Duodenal mucosa (tissue), 2 donors: ENCODE measurements around the gene CMTM7.

ENCODE experiments used
- H3K27ac ChIP-seq: one replicate; pipeline ENCODE4 v1.7.0; 2013; ENCODE audit warnings: low read depth, low read length
- H3K27me3 ChIP-seq, 2 donors: one replicate each; pipeline ENCODE4 v1.7.0; 2013; ENCODE audit warnings: low read length in 2 of 2, control low read depth in 1 of 2; ENCODE audit not compliant: insufficient read depth in 2 of 2, control insufficient read depth in 1 of 2
- H3K36me3 ChIP-seq, 2 donors: one replicate each; pipeline ENCODE4 v1.7.0; 2013; ENCODE audit warnings: low read length in 2 of 2, control low read depth in 1 of 2; ENCODE audit not compliant: insufficient read depth in 2 of 2, control insufficient read depth in 1 of 2
- H3K4me1 ChIP-seq, 2 donors: one replicate each; pipeline ENCODE4 v1.7.0; 2013; ENCODE audit warnings: low read length in 2 of 2, control low read depth in 1 of 2; ENCODE audit not compliant: insufficient read depth in 2 of 2, control insufficient read depth in 1 of 2
- H3K4me3 ChIP-seq, 2 donors: one replicate each; pipeline ENCODE4 v1.7.0; 2013; ENCODE audit warnings: low read length in 2 of 2, low read depth in 1 of 2
- H3K9ac ChIP-seq, 2 donors: one replicate each; pipeline ENCODE4 v1.7.0; 2013; ENCODE audit warnings: low read length in 2 of 2, low read depth in 1 of 2
- H3K9me3 ChIP-seq, 2 donors: one replicate each; pipeline ENCODE4 v1.7.0; 2013; ENCODE audit warnings: low read length in 2 of 2, control low read depth in 1 of 2; ENCODE audit not compliant: control insufficient read depth in 1 of 2

The CMTM7 gene, protein sequence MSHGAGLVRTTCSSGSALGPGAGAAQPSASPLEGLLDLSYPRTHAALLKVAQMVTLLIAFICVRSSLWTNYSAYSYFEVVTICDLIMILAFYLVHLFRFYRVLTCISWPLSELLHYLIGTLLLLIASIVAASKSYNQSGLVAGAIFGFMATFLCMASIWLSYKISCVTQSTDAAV

DNA sequence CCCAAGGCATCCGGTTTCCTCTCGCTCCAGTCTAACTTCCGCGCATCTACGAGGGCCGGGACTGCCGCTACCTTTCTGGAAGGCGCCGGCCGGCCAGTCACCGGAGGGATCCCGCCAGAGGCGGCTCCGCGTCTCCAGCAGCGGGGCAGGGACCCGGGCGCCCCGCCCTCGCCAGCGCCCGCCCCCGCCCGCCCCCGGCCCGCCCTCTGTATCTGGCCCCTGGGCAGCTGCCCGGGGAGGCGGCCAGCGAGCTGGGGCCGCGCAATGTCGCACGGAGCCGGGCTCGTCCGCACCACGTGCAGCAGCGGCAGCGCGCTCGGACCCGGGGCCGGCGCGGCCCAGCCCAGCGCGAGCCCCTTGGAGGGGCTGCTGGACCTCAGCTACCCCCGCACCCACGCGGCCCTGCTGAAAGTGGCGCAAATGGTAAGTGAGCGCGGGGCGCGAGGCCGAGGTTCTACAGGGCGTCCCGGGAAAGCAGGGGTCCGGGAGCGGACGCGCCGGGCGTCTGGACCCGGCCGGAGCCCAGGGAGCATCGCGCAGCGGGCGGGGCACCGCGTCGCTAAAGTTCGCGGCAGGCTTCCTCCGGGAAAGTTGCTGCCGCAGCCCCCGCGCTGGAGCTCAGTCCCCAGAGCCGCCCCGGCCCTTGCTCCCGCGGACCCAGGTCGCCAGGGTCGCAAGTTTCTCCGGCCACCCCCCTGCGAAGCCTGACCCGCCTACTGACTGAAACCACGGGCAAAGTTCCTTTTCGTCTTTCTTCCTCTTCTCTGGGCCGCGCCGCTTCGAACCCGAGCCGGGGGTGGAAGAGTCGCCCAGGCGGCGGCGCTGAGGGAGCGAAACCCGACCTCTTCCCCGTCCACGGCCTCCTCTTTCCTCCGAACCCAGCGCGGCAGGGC lies at the start of gene CMTM7:
Gene CMTM7 (plus strand): TSS at position 211 of the 893 bp plus-strand sequence. CDS start 54 bp downstream, at position 265.
- H3K4me1 ChIP-seq, result peaks cover 0 to 8% of the 10 kb centered on the region in 2 donors

DNA sequence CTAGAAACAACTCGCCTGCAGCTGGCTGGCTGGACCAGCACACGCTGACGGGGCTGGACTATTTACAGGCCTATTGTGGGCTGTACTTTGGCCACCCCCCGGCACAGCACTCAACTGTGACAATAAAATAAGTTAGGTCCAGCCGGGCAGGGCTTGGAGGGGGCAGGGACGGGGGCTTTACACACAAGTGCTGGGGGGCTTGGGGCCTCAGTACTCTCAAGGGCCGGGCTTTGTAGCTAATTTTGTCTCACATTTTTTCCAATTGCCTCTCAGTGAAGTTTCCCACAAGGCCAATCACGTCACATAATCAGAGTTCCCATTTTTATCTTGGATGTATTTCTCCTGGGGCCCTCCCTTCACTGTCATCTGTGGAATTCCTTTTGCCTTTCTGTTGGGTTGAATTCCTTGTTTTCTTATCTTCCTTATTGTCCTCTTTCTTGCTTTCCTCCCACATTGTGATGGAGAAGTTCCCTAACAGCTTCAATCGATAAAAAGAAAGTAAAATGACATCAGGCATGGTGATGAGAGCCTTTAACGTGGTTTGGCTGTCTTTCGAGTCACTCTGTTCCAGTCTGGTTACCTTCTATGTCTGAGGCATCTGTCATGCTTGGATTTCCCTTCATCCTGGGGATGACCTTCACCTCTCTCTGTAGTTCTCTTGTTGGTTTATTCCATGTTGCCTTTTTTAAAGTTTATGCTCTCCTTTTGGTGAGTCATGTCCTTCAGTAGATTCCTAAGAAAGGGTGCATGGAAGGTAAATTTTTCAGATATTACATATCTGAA lies 44.1 kb upstream of the CMTM7 start:
- Histone ChIP-seq H3K27ac (no peak overlapping the region), H3K36me3 (no peaks in the 10 kb centered on the region), H3K9me3 (no peaks in the 10 kb centered on the region), H3K27me3 (no peaks in the 10 kb centered on the region), H3K4me3 (no peak overlapping the region), H3K4me1 (peaks cover 0 to 6% of the 10 kb centered on the region in 2 donors), H3K9ac (no peak overlapping the region)

More for the DNA sequence above, at the start of gene CMTM7:
- H3K4me3 ChIP-seq, result peak within 1 kb of the TSS; percentile 77 to 79
- no peaks in the 10 kb centered on the region for H3K9me3 ChIP-seq
- peak within 1 kb of the TSS; percentile 58 to 67 for H3K9ac ChIP-seq
- no peaks in the 10 kb centered on the region for H3K36me3 ChIP-seq
- peak within 1 kb of the TSS; percentile 59 for H3K27ac ChIP-seq
- no peaks in the 10 kb centered on the region for H3K27me3 ChIP-seq

DNA sequence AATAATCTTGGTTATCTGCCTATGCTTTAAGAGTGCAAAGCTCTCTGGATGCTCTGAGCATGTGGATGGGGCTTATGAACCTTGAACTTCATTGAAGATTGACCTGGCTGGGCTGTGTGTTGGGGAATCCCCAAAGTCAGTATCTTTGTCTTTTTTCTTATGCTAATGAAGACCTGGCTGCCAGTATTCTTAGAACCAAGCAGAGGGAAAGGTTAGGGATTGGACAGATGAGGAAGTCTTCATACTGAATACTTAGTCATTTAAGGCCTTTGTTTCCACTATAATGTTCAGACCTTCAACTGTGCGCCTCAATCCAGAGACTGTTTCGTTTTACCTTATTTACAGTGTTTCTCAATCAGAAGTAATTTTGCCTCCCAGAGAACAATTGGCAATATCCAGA lies 42.5 kb upstream of the CMTM7 start:
- H3K27ac ChIP-seq, result no peak overlapping the region

DNA sequence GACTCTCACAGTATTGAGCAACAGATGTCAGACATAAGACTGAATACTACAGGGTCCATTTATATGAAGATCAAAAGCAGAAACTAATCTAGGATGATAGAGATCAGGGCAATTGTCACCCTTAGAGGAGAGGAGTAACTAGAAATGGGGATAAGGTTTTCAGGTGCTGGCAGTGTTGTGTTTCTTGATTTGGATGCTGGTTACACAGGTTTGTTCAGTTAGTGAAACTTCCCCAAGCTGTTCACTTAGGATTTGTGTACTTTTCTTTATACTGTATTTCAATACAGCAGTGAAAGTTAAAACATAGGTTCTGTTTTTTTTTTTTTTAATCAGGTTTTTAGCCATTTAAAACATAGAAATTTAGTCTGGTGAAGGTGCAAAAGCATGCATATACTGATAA lies 39.1 kb upstream of the CMTM7 start:
- H3K4me3 ChIP-seq, result no peak overlapping the region
- no peaks in the 10 kb centered on the region for H3K36me3 ChIP-seq
- H3K9ac ChIP-seq, result no peak overlapping the region
- no peak overlapping the region for H3K27ac ChIP-seq
- H3K4me1 ChIP-seq, result peaks cover 0 to 2% of the 10 kb centered on the region in 2 donors
- H3K9me3 ChIP-seq, result no peaks in the 10 kb centered on the region
- H3K27me3 ChIP-seq, result no peaks in the 10 kb centered on the region

More for the DNA sequence above, 42.5 kb upstream of the CMTM7 start:
- no peak overlapping the region for H3K4me3 ChIP-seq
- H3K4me1 ChIP-seq, result peaks cover 0 to 6% of the 10 kb centered on the region in 2 donors
- H3K27me3 ChIP-seq, result no peaks in the 10 kb centered on the region
- no peak overlapping the region for H3K9ac ChIP-seq
- H3K9me3 ChIP-seq, result no peaks in the 10 kb centered on the region
- H3K36me3 ChIP-seq, result no peaks in the 10 kb centered on the region

DNA sequence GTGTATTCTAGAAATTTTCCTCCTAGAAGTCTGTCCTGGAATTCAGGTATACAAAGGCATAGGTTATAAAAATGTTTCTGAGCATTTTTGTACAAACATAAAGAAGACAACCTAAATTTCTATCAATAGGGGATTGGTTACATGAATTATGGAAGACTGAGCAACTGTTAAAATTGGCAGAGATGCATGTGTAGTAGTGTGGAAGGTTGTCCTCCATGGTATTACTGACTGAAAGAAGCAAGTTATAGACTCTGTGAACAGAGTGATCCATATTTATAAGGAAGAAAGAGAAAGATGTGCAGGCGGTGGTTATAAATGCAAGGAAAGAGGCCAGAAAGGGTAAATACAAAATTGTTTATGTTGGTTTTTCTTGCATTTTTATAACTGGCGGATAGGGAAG lies 38.3 kb upstream of the CMTM7 start:
- Histone ChIP-seq H3K27me3 (no peaks in the 10 kb centered on the region), H3K4me3 (no peak overlapping the region), H3K4me1 (no peaks in the 10 kb centered on the region), H3K36me3 (no peaks in the 10 kb centered on the region), H3K9me3 (no peaks in the 10 kb centered on the region), H3K9ac (no peak overlapping the region), H3K27ac (no peak overlapping the region)

DNA sequence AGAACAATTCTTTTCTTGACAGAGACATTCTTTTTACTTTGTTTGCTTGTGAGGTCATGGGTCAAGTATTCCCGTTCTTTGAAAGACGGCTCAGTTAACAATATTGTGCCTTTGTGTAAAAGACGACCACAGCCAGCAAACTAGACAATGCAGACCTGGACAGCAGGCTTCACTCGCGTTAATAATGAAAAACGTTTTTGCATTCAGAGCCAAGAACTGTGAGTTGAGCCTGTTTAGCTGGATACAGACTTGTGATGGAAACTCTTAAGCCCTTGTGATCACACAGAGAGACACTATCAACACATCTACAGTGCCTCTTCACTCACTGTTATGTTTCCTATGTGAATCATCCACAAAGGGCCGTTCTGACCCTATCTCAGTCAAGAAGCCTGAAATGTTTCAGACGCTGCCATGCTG lies 37.3 kb upstream of the CMTM7 start:
- Histone ChIP-seq H3K4me3 (no peak overlapping the region), H3K9me3 (no peaks in the 10 kb centered on the region), H3K36me3 (no peaks in the 10 kb centered on the region), H3K27ac (no peak overlapping the region), H3K9ac (no peak overlapping the region), H3K27me3 (no peaks in the 10 kb centered on the region), H3K4me1 (no peaks in the 10 kb centered on the region)

DNA sequence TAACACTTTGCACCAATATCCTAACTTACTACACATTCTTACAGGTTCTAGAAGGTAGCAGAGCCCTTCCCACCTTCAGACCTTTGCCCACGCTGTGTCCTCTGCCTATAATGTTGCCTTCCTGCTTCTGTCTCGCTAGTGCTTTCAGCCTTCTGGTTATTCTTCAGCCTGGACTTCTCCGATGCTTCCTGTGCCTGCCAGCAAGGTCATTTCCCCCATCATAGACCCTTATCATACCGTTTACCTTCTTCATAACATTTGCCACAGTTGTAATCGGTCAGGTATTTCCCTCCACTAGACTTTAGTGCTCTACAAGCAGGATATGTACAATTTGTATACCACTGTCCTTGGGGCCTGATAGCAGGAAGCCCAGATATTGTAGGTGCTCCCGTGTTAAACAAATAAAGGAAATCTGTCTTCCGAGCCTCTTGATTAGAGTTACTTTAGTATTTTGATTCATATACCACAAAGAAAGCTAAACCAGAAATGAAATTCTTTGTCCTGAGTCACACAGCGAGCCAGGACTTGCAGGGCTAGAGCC lies 35.8 kb upstream of the CMTM7 start:
- no peak overlapping the region for H3K9ac ChIP-seq
- no peaks in the 10 kb centered on the region for H3K4me1 ChIP-seq
- H3K4me3 ChIP-seq, result no peak overlapping the region
- no peaks in the 10 kb centered on the region for H3K27me3 ChIP-seq
- no peaks in the 10 kb centered on the region for H3K9me3 ChIP-seq
- no peak overlapping the region for H3K27ac ChIP-seq
- no peaks in the 10 kb centered on the region for H3K36me3 ChIP-seq

DNA sequence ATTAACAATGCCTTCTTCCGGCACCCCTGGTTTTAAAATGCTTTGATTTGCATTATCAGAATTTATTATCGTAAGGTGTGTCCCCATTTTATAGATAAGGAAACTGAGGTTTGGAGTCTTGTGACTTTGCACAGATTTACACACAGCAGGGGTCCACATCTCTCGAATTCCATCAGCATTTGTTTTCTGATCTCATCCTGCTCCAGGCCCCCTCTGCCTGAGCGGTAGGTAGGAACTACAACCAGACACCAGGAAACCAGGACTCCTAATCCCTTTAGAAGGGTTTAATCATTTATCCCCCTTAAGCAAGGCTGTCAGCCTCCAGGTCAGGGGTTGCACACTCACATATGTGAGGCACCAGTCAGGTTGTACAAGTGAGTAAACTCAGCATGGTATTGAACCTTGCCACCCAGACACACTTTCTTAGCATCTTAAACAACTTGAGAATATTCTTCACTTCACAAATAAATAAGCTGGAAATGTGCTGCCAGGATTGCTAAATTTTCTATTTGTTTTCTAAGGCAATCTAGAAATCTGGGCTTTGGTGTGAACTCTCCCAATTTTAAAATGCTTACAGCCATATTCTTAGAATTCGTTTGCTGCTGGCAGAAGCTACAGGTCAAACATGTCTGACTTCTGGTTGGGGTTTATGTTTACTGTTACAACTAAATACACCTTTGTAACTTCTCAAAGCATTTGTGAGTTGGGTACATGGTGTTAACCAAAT lies 31.7 kb upstream of the CMTM7 start:
- Histone ChIP-seq H3K27me3 (no peaks in the 10 kb centered on the region), H3K4me3 (no peak overlapping the region), H3K4me1 (no peaks in the 10 kb centered on the region), H3K27ac (no peak overlapping the region), H3K36me3 (no peaks in the 10 kb centered on the region), H3K9me3 (no peaks in the 10 kb centered on the region), H3K9ac (no peak overlapping the region)

DNA sequence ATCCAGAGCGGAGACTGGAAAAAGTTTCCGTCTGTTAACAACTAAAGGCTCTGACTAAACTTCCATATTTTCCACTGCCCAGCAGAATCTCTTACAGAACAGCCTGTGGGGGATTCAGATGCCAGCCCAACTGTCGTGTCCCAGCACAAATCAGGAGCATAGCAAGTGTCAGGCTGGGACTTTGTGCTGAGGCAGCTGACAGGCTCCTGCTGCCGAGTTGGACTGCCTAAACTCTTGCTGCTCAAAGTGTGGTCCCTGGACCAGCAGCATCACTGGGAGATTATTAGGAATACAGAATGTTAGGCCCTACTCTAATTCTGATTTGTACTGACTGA lies 31.2 kb upstream of the CMTM7 start:
- Histone ChIP-seq H3K27me3 (no peaks in the 10 kb centered on the region), H3K36me3 (no peaks in the 10 kb centered on the region), H3K4me3 (no peak overlapping the region), H3K27ac (no peak overlapping the region), H3K9ac (no peak overlapping the region), H3K4me1 (no peaks in the 10 kb centered on the region), H3K9me3 (no peaks in the 10 kb centered on the region)
